NB4 (cell line): ENCODE measurements around the gene TNS1.

Experiments used
- DNase-seq: peaks from one replicate; pipeline ENCODE4 v3.0.0; 2010; ENCODE audit warnings: low read depth
- H3K4me3 ChIP-seq: one replicate; pipeline ENCODE4 v1.5.1; 2011; ENCODE audit warnings: mild to moderate bottlenecking, low read depth, low read length, moderate library complexity
- CTCF ChIP-seq: IDR thresholded peaks from one replicate; pipeline ENCODE4 v1.5.1; 2012; ENCODE audit warnings: low read depth, low read length
- MAX ChIP-seq: IDR thresholded peaks from 2 replicates; pipeline ENCODE4 v1.6.1; 2011; ENCODE audit warnings: low read depth, low read length
- MYC ChIP-seq: IDR thresholded peaks from 2 replicates; pipeline ENCODE4 v1.6.1; 2011; ENCODE audit warnings: low read depth, low read length
- POLR2A ChIP-seq: IDR thresholded peaks from 2 replicates; pipeline ENCODE4 v1.6.1; 2011; ENCODE audit warnings: mild to moderate bottlenecking; ENCODE audit not compliant: insufficient read length; ENCODE audit errors: extremely low read depth

TNS1 gene

GRCh38 chr2:217927601-217928323 is 75.0 kb downstream of the TNS1 start:
- no peak overlapping the region for H3K4me3 ChIP-seq
- no peak for DNase-seq

GRCh38 chr2:217926801-217927200 is 76.0 kb downstream of the TNS1 start:
- no peak for DNase-seq
- TF ChIP-seq POLR2A, result no peak
- no peak for TF ChIP-seq MYC
- TF ChIP-seq MAX, result no peak
- TF ChIP-seq CTCF, result no peak
- H3K4me3 ChIP-seq, result no peak overlapping the region

More at GRCh38 chr2:217927601-217928323, 75.0 kb downstream of the TNS1 start:
- TF ChIP-seq CTCF (no peak), POLR2A (no peak)

- TF ChIP-seq MAX (no peak), MYC (no peak), CTCF (no peak), POLR2A (no peak)
- H3K4me3 ChIP-seq, result no peak overlapping the region
- no peak for DNase-seq
Measured at GRCh38 chr2:217924346-217924901, 78.4 kb downstream of the TNS1 start.

GRCh38 chr2:217923007-217923686 is 79.6 kb downstream of the TNS1 start:
- H3K4me3 ChIP-seq, result no peak overlapping the region
- no peak for TF ChIP-seq MAX
- DNase-seq, result no peak

GRCh38 chr2:217922101-217923006 is 80.4 kb downstream of the TNS1 start:
- no peak for DNase-seq
- H3K4me3 ChIP-seq, result no peak overlapping the region
- TF ChIP-seq MYC (no peak), POLR2A (no peak), CTCF (no peak), MAX (no peak)
